HepG2 (cell line): Measurements from ENCODE around the gene OPA3. TPM values are rescaled to one million over a fixed set of nuclear protein-coding genes. Genes with fewer than 3 reads are reported as not detected.

ENCODE experiments used
- HDAC2 ChIP-seq: sonication (generic); formaldehyde crosslinking; IDR thresholded peaks from 2 replicates; pipeline ENCODE4 v1.4.0; 2020; ENCODE audit warnings: missing genetic modification reagents
- PLRG1 ChIP-seq: fragments of 450-650 bp; conservative IDR thresholded peaks from 2 replicates; pipeline ENCODE4 v1.6.1; 2016
- ZBTB14 ChIP-seq: sonication (generic); formaldehyde crosslinking; IDR thresholded peaks from 2 replicates; pipeline ENCODE4 v1.4.0; 2020; ENCODE audit warnings: missing genetic modification reagents
- ZBTB33 ChIP-seq: sonication (generic); formaldehyde crosslinking; IDR thresholded peaks from 2 replicates; pipeline ENCODE4 v1.4.0; 2020; ENCODE audit warnings: missing genetic modification reagents
- ZNF10 ChIP-seq: sonication (generic); formaldehyde crosslinking; IDR thresholded peaks from 2 replicates; pipeline ENCODE4 v1.4.0; 2020; ENCODE audit warnings: mild to moderate bottlenecking, low read depth, missing genetic modification reagents, borderline replicate concordance
- ZNF160 ChIP-seq: sonication (generic); formaldehyde crosslinking; IDR thresholded peaks from 2 replicates; pipeline ENCODE4 v1.8.0; 2022; ENCODE audit warnings: mild to moderate bottlenecking, inconsistent platforms, missing genetic modification reagents
- ZNF280B ChIP-seq: sonication (generic); formaldehyde crosslinking; IDR thresholded peaks from 2 replicates; pipeline ENCODE4 v1.5.0; 2020; ENCODE audit warnings: missing genetic modification reagents, mild to moderate bottlenecking, borderline replicate concordance
- ZNF280D ChIP-seq: sonication (generic); formaldehyde crosslinking; IDR thresholded peaks from 2 replicates; pipeline ENCODE4 v1.5.1; 2020; ENCODE audit warnings: mild to moderate bottlenecking, missing genetic modification reagents
- ZNF441 ChIP-seq: sonication (generic); formaldehyde crosslinking; IDR thresholded peaks from 2 replicates; pipeline ENCODE4 v1.7.0; 2021; ENCODE audit warnings: missing genetic modification reagents, borderline replicate concordance
- ZNF609 ChIP-seq: sonication (generic); formaldehyde crosslinking; IDR thresholded peaks from 2 replicates; pipeline ENCODE4 v1.4.0; 2020; ENCODE audit warnings: mild to moderate bottlenecking, missing genetic modification reagents, borderline replicate concordance
- ZNF710 ChIP-seq: sonication (generic); formaldehyde crosslinking; IDR thresholded peaks from 2 replicates; pipeline ENCODE4 v1.5.0; 2020; ENCODE audit warnings: mild to moderate bottlenecking, missing genetic modification reagents, borderline replicate concordance
- polyA plus RNA-seq, 8 experiments: library from polyadenylated mRNA; depleted of rRNA in 3 of 8; stranded (reverse) in 7 of 8; unstranded in 1 of 8; fragments of >200 nt; fragmentation: Illumina TruSeq in 4 of 8; extraction: Trizol in 4 of 8; gene quantifications; 2 replicates each; pipeline versions ENCODE4 v1.2.1 to v1.2.3, GENCODE V29; 2011 to 2016; ENCODE audit warnings: low read depth in 4 of 8, missing spikeins in 1 of 8, mixed read lengths in 1 of 8; ENCODE audit not compliant: insufficient read depth in 1 of 8
- total RNA-seq, 5 experiments: library from RNA; depleted of rRNA; stranded (reverse); fragments of >200 nt; fragmentation: Illumina TruSeq; extraction: Trizol; gene quantifications; 2 replicates each; pipeline ENCODE4 v1.2.3, GENCODE V29; 2016; ENCODE audit warnings: low read depth in 1 of 5

OPA3 gene
- total and polyA plus RNA-seq, 2 of the 13 experiments (the other 11 are each of a cell fraction or from before 2014, with no cell fraction given): 8.3 to 17.7 TPM

GRCh38 chr19:45478454-45479238 is 106.0 kb downstream of the OPA3 start (continued):
- peak; percentile 32; the same call in 1 of the 2 replicates for TF ChIP-seq ZBTB14 (CRISPR knock-in tag)
- no peak for TF ChIP-seq ZNF10 (CRISPR knock-in tag)
- no peak for TF ChIP-seq ZNF609
- TF ChIP-seq ZNF280D (CRISPR knock-in tag): 0 out of 2 replicates have a peak, but pooled peaks have one; percentile 46
- TF ChIP-seq ZBTB33 (CRISPR knock-in tag): peak; percentile 44; the same call in 1 of the 2 replicates
- peak; percentile 43; the same call in 1 of the 2 replicates for TF ChIP-seq HDAC2
- TF ChIP-seq ZNF710: peak; percentile 52; the same call in 1 of the 2 replicates
- peak; percentile 64; the same call in 1 of the 2 replicates for TF ChIP-seq ZNF160
- TF ChIP-seq ZNF441 (CRISPR knock-in tag): peak; percentile 26; the same call in 1 of the 2 replicates
- TF ChIP-seq ZNF280B (CRISPR knock-in tag): no peak
- TF ChIP-seq PLRG1: no peak
